HG02571 (cell line): ENCODE results near the gene DHODH.
"Not testable (repeated sequence)": the region's sequence is repeated elsewhere in the genome, so short reads cannot be mapped to it uniquely, and the experiment has no call there.

Source experiments
- ATAC-seq: cut with Tn5 transposase; IDR thresholded peaks from one replicate; pipeline ENCODE4 v1.9.1; 2021; ENCODE audit warnings: mild to moderate bottlenecking, moderate library complexity; ENCODE audit not compliant: unreplicated experiment

Gene DHODH

GRCh38 chr16:72050769-72051464 is 42.4 kb downstream of the DHODH start:
- ATAC-seq = no peak

GRCh38 chr16:72051818-72052217 is 43.3 kb downstream of the DHODH start:
- no peak for ATAC-seq

DNA sequence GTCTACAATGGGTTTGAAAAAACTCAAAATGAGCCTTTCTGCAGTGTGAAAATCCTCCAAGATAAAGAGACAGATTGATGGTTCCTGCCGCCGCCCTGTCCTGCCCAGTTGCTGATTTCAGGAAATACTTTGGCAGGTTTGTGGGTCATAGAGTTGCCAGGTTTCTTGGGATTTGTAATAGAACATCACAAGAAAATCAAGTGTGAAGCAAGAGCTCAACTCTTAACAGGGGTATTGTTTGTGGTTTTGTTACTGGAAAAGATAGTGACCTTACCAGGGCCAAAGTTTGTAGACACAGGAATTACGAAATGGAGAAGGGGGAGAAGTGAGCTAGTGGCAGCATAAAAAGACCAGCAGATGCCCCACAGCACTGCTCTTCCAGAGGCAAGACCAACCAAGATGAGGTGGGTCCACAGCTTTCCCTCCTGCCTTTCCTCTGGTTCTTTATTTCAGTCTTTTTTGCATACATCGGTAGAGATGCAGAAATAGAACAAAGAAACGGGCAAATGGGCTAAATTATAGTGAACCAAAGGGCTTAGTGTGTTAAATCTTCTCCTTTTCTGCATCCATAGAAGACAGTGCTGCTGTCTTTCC is 45.8 kb downstream of the DHODH start, which contains the start of gene HP:
TSS of gene HP (plus strand) at position 252 of the 594 bp plus-strand sequence. CDS start at position 400, 148 bp downstream.
- ATAC-seq = not testable (repeated sequence)

- no peak for ATAC-seq
These were observed 47.4 kb downstream of the DHODH start for GRCh38 chr16:72055911-72056310.

DNA sequence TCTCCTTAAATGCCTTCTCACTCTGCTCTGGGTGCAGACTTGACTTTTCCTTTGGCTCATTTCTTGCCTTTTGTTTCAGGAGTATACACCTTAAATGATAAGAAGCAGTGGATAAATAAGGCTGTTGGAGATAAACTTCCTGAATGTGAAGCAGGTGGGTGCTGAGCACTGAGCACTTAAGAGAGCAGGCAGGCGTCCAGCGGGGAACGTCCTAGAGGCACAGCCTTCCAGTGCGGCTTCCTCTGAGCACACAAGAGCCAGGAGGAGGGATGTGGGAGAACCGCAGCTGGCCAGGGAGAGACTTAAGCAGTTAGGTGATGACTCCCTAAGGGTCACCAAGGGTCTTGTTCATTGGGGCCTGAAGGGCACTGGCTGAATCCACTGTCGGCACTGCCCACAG is 48.8 kb downstream of the DHODH start:
- not testable (repeated sequence) for ATAC-seq

DNA sequence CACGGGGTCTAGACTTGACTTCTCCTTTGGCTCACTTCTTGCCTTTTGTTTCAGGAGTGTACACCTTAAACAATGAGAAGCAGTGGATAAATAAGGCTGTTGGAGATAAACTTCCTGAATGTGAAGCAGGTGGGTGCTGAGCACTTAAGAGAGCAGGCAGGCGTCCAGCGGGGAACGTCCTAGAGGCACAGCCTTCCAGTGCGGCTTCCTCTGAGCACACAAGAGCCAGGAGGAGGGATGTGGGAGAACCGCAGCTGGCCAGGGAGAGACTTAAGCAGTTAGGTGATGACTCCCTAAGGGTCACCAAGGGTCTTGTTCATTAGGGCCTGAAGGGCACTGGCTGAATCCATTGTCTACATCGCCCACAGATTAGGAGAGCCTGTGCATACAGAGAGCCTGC is 50.5 kb downstream of the DHODH start:
- ATAC-seq = not testable (repeated sequence)

DNA sequence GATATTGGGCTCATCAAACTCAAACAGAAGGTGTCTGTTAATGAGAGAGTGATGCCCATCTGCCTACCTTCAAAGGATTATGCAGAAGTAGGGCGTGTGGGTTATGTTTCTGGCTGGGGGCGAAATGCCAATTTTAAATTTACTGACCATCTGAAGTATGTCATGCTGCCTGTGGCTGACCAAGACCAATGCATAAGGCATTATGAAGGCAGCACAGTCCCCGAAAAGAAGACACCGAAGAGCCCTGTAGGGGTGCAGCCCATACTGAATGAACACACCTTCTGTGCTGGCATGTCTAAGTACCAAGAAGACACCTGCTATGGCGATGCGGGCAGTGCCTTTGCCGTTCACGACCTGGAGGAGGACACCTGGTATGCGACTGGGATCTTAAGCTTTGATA is 51.9 kb downstream of the DHODH start:
- ATAC-seq = no peak

DNA sequence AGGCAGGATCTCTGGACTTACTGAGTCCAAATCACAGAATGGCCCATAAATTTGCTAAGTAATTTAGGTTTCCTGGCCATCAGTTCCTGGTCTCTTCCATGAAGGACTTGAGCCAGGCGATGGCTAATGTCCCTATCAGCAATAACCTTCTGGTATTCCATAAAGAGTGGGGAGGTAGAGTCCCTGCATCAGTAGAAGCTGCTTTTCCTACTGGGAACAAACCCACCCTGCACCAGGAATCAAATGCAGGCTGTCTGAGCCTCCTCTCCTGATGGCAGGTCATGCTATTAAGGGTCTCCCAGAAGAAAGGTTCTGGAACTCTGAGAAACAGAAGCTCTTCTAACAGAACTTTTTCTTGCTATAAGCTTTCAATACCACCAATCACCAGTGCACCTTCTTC is 53.0 kb downstream of the DHODH start:
- no peak for ATAC-seq

DNA sequence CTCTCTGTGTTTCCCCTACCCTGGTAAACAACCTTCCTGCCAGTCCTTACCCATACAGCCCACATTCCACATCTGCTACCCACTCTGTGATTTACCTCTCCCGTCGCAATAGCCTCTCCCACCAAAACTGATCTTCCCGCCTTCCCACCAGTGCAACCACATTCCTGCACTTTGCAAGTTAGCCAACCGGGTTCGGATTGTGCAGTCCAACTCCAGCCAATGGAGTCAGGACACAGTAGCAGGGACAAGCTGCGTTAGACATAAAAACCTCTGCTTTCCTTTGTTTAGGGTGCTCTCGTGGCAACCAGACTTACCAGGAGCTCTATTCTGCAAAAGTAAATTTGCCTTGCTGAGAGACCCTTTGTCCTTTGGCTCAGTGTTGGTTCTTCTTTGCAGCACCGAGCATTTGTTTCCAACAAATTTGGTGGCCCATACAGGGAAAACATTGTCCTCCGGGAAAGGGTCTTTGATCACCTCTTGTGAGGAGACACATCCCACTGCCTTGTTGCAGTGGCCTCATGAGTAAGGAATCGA is 55.9 kb downstream of the DHODH start:
- ATAC-seq = no peak

DNA sequence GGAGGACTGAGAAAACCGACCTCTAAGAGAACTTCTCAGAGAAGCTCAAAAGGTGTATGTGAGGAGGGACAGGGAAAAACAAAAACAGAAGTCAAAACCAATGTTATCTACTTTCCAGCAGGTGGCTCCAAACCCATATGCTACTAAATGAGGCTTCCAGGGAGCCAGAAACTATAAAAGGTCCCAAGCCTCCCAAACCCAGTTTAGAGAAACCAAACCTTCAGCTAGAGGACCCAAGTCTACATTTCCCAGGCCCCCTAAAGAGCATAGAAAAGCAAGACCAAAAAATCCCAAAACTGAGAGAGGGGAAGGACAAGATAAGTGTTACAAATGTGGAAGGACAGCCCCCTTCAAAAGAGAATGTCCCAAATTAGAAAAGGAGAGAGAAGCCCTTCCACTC is 58.2 kb downstream of the DHODH start:
- no peak for ATAC-seq

- no peak for ATAC-seq
These were observed 60.4 kb downstream of the DHODH start for GRCh38 chr16:72068930-72069329.

DNA sequence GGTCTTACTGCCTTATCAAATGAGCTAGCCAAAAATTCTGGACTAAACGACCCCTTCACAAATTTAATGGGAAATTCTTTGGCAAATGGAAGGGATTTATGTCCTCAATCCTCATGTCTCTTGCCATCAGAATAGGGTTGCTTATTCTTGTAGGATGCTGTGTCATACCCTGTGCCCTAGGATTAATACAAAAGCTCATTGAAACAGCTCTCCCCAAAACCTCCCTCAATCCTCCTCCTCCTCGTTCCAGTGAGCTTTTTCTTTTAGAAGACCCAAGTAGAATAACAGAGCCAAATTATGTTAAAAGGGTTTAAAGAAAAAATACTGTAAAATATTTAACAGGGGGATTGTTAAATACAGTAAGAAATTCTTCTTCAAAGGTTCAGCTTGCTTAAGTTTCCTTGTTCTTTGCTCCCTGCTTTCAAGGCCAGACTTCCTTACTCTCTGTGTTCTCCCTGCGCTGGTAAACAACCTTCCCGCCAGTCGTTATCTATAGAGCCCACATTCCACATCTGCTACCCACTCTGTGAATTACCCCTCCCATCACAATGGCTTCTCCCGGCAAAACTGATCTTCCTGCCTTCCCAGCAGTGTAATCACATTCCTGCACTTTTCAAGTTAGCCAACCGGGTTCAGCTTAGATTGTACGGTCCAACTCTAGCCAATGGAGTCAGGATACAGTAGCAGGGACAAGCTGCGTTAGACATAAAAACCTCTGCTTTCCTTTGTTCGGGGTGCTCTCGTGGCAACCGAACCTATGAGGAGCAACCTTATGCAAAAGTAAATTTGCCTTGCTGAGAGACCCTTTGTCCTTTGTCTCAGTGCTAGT is 64.2 kb downstream of the DHODH start:
- ATAC-seq = no peak

- ATAC-seq = no peak
These were observed 65.2 kb downstream of the DHODH start for GRCh38 chr16:72073560-72074230.

DNA sequence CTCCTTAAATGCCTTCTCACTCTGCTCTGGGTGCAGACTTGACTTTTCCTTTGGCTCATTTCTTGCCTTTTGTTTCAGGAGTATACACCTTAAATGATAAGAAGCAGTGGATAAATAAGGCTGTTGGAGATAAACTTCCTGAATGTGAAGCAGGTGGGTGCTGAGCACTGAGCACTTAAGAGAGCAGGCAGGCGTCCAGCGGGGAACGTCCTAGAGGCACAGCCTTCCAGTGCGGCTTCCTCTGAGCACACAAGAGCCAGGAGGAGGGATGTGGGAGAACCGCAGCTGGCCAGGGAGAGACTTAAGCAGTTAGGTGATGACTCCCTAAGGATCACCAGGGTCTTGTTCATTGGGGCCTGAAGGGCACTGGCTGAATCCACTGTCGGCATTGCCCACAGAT is 66.5 kb downstream of the DHODH start:
- ATAC-seq = not testable (repeated sequence)
